Limb (tissue), 2 donors: ENCODE data around the gene SNX6.
"Not testable (repeated sequence)": the region's sequence is repeated elsewhere in the genome, so short reads cannot be mapped to it uniquely, and the experiment has no call there.

Experiments used
- DNase-seq, 2 donors: peaks; one replicate each; pipeline ENCODE4 v3.0.0-alpha.2; 2016; ENCODE audit errors: extremely low spot score in 2 of 2

Gene SNX6

GRCh38 chr14:34522496-34522895 is 107.5 kb downstream of the SNX6 start:
- no peak for DNase-seq

- DNase-seq, result not testable (repeated sequence)
Observed at GRCh38 chr14:34521071-34521470, 108.9 kb downstream of the SNX6 start.

GRCh38 chr14:34520304-34520970 is 109.5 kb downstream of the SNX6 start:
- DNase-seq, result not testable (repeated sequence)
